ENCODE measurements around the gene COL5A3. TPM values are rescaled to one million over a fixed set of nuclear protein-coding genes. Genes with fewer than 3 reads are reported as not detected.
"Not testable (repeated sequence)": the region's sequence is repeated elsewhere in the genome, so short reads cannot be mapped to it uniquely, and the experiment has no call there.

Gene COL5A3
- total RNA-seq, 1 donor from 2014 or later = 43.3 TPM

GRCh38 chr19:9966024-9966423 lies 44.3 kb downstream of the COL5A3 start:
- H3K4me3 ChIP-seq (ENCODE audit: low read length in 3 of 3) = no peak overlapping the region
- H3K9ac ChIP-seq (ENCODE audit: low read depth in 1 of 3, low read length in 3 of 3) = no peak overlapping the region
- H3K27me3 ChIP-seq (ENCODE audit: control insufficient read depth in 3 of 3, insufficient read depth in 3 of 3, low read length in 3 of 3) = no peaks in the 10 kb centered on the region
- H3K4me1 ChIP-seq (ENCODE audit: control insufficient read depth in 3 of 3, insufficient read depth in 3 of 3, low read length in 3 of 3) = no peaks in the 10 kb centered on the region
- H3K36me3 ChIP-seq (ENCODE audit: control insufficient read depth in 3 of 3, insufficient read depth in 3 of 3, low read length in 3 of 3) = peaks cover 0 to 13% (median 9%) of the 10 kb centered on the region in 3 donors
- H3K9me3 ChIP-seq (ENCODE audit: control insufficient read depth in 3 of 3, low read length in 3 of 3) = no peaks in the 10 kb centered on the region
- H3K27ac ChIP-seq (ENCODE audit: low read depth, low read length) = no peak overlapping the region

GRCh38 chr19:9962623-9963290 lies 47.5 kb downstream of the COL5A3 start:
- Histone ChIP-seq H3K4me1 (ENCODE audit: control insufficient read depth in 3 of 3, insufficient read depth in 3 of 3, low read length in 3 of 3) (no peaks in the 10 kb centered on the region), H3K27ac (ENCODE audit: low read depth, low read length) (no peak overlapping the region), H3K4me3 (ENCODE audit: low read length in 3 of 3) (no peak overlapping the region), H3K9ac (ENCODE audit: low read depth in 1 of 3, low read length in 3 of 3) (no peak overlapping the region), H3K36me3 (ENCODE audit: control insufficient read depth in 3 of 3, insufficient read depth in 3 of 3, low read length in 3 of 3) (peaks cover 0 to 10% (median 0%) of the 10 kb centered on the region in 3 donors), H3K27me3 (ENCODE audit: control insufficient read depth in 3 of 3, insufficient read depth in 3 of 3, low read length in 3 of 3) (no peaks in the 10 kb centered on the region), H3K9me3 (ENCODE audit: control insufficient read depth in 3 of 3, low read length in 3 of 3) (no peaks in the 10 kb centered on the region)

GRCh38 chr19:9961103-9961502 lies 49.2 kb downstream of the COL5A3 start:
- no peaks in the 10 kb centered on the region for H3K9me3 ChIP-seq (ENCODE audit: control insufficient read depth in 3 of 3, low read length in 3 of 3)
- no peak overlapping the region for H3K9ac ChIP-seq (ENCODE audit: low read depth in 1 of 3, low read length in 3 of 3)
- no peaks in the 10 kb centered on the region for H3K4me1 ChIP-seq (ENCODE audit: control insufficient read depth in 3 of 3, insufficient read depth in 3 of 3, low read length in 3 of 3)
- peaks cover 0 to 4% (median 0%) of the 10 kb centered on the region in 3 donors for H3K27me3 ChIP-seq (ENCODE audit: control insufficient read depth in 3 of 3, insufficient read depth in 3 of 3, low read length in 3 of 3)
- no peak overlapping the region for H3K4me3 ChIP-seq (ENCODE audit: low read length in 3 of 3)
- peaks cover 0 to 10% (median 0%) of the 10 kb centered on the region in 3 donors for H3K36me3 ChIP-seq (ENCODE audit: control insufficient read depth in 3 of 3, insufficient read depth in 3 of 3, low read length in 3 of 3)
- H3K27ac ChIP-seq (ENCODE audit: low read depth, low read length) = no peak overlapping the region

DNA sequence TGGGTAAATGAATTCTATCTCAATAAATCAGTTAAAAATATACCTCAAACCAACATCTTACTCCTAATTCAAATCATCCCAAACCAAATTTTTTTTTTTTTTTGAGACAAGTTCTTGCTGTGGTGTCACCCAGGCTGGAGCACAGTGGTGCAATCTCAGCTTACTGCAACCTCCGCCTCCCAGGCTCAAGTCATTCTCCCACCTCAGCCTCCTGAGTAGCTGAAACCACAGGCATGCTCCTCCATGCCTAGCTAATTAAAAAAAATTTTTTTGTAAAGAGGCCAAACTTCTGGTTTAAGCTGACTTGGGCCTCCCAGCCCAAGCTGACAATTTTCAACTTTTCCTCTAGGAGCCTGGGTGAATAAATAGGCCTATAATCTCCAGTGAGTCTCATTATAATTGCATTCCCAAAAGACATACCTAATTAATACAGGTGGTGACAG lies 51.9 kb downstream of the COL5A3 start:
- H3K9me3 ChIP-seq (ENCODE audit: control insufficient read depth in 3 of 3, low read length in 3 of 3) = no peaks in the 10 kb centered on the region
- H3K9ac ChIP-seq (ENCODE audit: low read depth in 1 of 3, low read length in 3 of 3) = no peak overlapping the region
- H3K4me3 ChIP-seq (ENCODE audit: low read length in 3 of 3) = no peak overlapping the region
- peaks cover 0 to 10% (median 0%) of the 10 kb centered on the region in 3 donors for H3K36me3 ChIP-seq (ENCODE audit: control insufficient read depth in 3 of 3, insufficient read depth in 3 of 3, low read length in 3 of 3)
- no peak overlapping the region for H3K27ac ChIP-seq (ENCODE audit: low read depth, low read length)
- no peaks in the 10 kb centered on the region for H3K4me1 ChIP-seq (ENCODE audit: control insufficient read depth in 3 of 3, insufficient read depth in 3 of 3, low read length in 3 of 3)
- H3K27me3 ChIP-seq (ENCODE audit: control insufficient read depth in 3 of 3, insufficient read depth in 3 of 3, low read length in 3 of 3) = peaks cover 0 to 4% (median 0%) of the 10 kb centered on the region in 3 donors

DNA sequence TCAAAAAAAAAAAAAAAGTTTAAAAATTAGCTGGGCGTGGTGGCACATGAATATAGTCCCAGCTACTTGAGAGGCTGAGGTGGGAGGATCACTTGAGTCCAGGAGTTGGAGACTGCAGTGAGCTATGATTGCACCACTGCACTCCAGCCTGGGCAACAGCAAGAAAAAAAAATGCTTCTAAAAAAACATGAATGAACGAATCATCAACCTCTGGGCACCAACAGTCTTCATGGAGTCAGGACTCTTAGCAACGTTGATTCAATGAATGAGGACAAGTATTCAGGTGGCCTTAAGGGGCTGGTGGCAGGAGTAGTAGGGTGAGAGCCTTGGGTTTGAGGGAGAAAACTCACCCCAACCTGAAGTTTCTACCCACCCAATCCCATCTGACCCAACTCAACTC lies 53.3 kb downstream of the COL5A3 start:
- Histone ChIP-seq H3K9me3 (ENCODE audit: control insufficient read depth in 3 of 3, low read length in 3 of 3) (no peaks in the 10 kb centered on the region), H3K36me3 (ENCODE audit: control insufficient read depth in 3 of 3, insufficient read depth in 3 of 3, low read length in 3 of 3) (peaks cover 0 to 4% (median 0%) of the 10 kb centered on the region in 3 donors), H3K4me1 (ENCODE audit: control insufficient read depth in 3 of 3, insufficient read depth in 3 of 3, low read length in 3 of 3) (no peaks in the 10 kb centered on the region), H3K27me3 (ENCODE audit: control insufficient read depth in 3 of 3, insufficient read depth in 3 of 3, low read length in 3 of 3) (peaks cover 0 to 4% (median 0%) of the 10 kb centered on the region in 3 donors), H3K4me3 (ENCODE audit: low read length in 3 of 3) (no peak overlapping the region), H3K9ac (ENCODE audit: low read depth in 1 of 3, low read length in 3 of 3) (no peak overlapping the region), H3K27ac (ENCODE audit: low read depth, low read length) (no peak overlapping the region)

DNA sequence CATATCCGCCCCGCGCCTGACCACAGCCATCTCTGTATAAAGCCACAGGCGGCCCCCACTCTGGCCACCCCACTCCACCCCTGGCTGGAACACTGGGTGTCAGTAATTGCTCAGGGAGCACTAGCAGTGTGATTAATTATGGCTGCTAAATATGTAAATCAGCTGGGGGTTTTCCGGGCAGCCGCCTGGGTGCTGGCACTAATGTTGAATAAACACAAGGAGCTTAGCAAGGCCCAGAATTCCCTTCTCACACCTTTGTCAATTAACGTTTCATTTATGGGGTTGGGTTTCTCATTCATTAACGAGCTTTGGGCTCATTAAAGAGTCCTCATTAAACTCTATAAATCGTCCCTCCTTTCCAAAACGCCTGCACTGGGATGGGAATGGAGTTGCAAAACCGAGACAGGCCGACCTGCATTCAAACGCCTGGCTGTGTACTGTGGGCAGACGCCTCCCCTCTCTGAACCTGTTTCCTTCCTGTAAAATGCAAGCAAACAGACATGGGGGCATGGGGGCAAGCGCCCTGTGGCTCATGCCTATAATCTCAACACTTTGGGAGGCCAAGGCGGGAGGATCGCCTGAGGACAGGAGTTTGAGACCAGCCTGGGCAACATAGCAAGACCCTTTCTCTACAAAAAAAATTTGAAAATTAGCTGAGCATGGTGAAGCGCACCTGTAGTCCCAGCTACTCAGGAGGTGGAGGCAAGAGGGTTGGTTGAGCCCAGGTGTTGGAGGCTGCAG lies 56.3 kb downstream of the COL5A3 start:
- H3K9me3 ChIP-seq (ENCODE audit: control insufficient read depth in 3 of 3, low read length in 3 of 3) = no peaks in the 10 kb centered on the region
- H3K4me1 ChIP-seq (ENCODE audit: control insufficient read depth in 3 of 3, insufficient read depth in 3 of 3, low read length in 3 of 3) = no peaks in the 10 kb centered on the region
- no peaks in the 10 kb centered on the region for H3K36me3 ChIP-seq (ENCODE audit: control insufficient read depth in 3 of 3, insufficient read depth in 3 of 3, low read length in 3 of 3)
- H3K9ac ChIP-seq (ENCODE audit: low read depth in 1 of 3, low read length in 3 of 3) = no peak overlapping the region
- H3K4me3 ChIP-seq (ENCODE audit: low read length in 3 of 3) = no peak overlapping the region
- peaks cover 0 to 4% (median 0%) of the 10 kb centered on the region in 3 donors for H3K27me3 ChIP-seq (ENCODE audit: control insufficient read depth in 3 of 3, insufficient read depth in 3 of 3, low read length in 3 of 3)
- H3K27ac ChIP-seq (ENCODE audit: low read depth, low read length) = no peak overlapping the region

GRCh38 chr19:9952276-9952675 lies 58.0 kb downstream of the COL5A3 start:
- no peaks in the 10 kb centered on the region for H3K36me3 ChIP-seq (ENCODE audit: control insufficient read depth in 3 of 3, insufficient read depth in 3 of 3, low read length in 3 of 3)
- no peak overlapping the region for H3K4me3 ChIP-seq (ENCODE audit: low read length in 3 of 3)
- H3K9ac ChIP-seq (ENCODE audit: low read depth in 1 of 3, low read length in 3 of 3) = no peak overlapping the region
- H3K27me3 ChIP-seq (ENCODE audit: control insufficient read depth in 3 of 3, insufficient read depth in 3 of 3, low read length in 3 of 3) = peaks cover 0 to 3% (median 0%) of the 10 kb centered on the region in 3 donors
- H3K4me1 ChIP-seq (ENCODE audit: control insufficient read depth in 3 of 3, insufficient read depth in 3 of 3, low read length in 3 of 3) = peaks cover 0 to 1% (median 0%) of the 10 kb centered on the region in 3 donors
- H3K9me3 ChIP-seq (ENCODE audit: control insufficient read depth in 3 of 3, low read length in 3 of 3) = no peaks in the 10 kb centered on the region
- H3K27ac ChIP-seq (ENCODE audit: low read depth, low read length) = no peak overlapping the region

DNA sequence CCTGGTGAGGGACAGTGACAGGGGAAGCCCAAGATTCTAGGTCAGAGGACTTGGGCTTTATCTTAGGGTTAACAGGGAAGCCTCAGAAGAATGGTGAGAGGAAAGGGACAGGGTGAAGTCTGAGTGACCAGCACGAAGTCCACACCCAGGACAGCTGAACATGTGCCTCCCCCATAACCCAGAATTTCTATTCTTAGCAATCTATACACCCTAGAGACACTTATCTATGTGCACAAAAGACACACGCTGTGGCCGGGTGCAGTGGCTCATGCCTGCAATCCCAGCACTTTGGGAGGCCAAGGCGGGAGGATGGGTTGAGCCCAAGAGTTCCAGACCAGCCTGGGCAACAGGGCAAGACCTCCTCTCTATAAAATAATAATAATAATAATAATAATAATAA lies 62.9 kb downstream of the COL5A3 start:
- H3K9ac ChIP-seq (ENCODE audit: low read depth in 1 of 3, low read length in 3 of 3) = no peak overlapping the region
- H3K27me3 ChIP-seq (ENCODE audit: control insufficient read depth in 3 of 3, insufficient read depth in 3 of 3, low read length in 3 of 3) = no peaks in the 10 kb centered on the region
- H3K4me1 ChIP-seq (ENCODE audit: control insufficient read depth in 3 of 3, insufficient read depth in 3 of 3, low read length in 3 of 3) = peaks cover 4 to 9% (median 6%) of the 10 kb centered on the region in 3 donors
- H3K27ac ChIP-seq (ENCODE audit: low read depth, low read length) = no peak overlapping the region
- H3K9me3 ChIP-seq (ENCODE audit: control insufficient read depth in 3 of 3, low read length in 3 of 3) = peaks cover 0 to under 1% (median 0%) of the 10 kb centered on the region in 3 donors
- no peaks in the 10 kb centered on the region for H3K36me3 ChIP-seq (ENCODE audit: control insufficient read depth in 3 of 3, insufficient read depth in 3 of 3, low read length in 3 of 3)
- no peak overlapping the region for H3K4me3 ChIP-seq (ENCODE audit: low read length in 3 of 3)

DNA sequence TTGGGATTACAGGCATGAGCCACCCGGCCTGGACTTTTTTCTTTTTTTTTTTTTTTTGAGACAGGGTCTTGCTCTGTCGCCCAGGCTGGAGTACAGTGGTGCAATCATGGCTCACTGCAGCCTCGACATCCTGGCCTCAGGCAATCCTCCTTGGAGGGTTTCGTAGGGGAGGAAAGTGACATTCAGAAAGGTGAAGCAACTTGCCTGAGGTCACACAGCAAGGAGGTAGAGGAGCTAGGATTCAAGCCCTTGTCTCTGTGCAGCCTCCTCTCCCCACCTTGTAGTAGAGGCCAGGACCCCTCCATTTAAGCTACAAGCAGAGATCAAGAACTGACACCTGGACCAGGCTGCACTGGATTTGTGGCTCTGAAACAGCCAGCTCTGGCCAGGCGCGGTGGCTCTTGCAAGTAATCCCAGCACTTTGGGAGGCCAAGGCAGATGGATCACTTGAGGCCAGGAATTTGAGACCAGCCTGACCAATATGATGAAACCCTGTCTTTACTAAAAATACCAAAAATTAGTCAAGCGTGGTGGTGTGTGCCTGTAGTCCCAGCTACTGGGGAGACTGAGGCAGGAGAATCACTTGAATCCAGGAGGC lies 63.7 kb downstream of the COL5A3 start:
- not testable (repeated sequence) for H3K9ac ChIP-seq (ENCODE audit: low read depth in 1 of 3, low read length in 3 of 3); H3K9me3 ChIP-seq (ENCODE audit: control insufficient read depth in 3 of 3, low read length in 3 of 3); H3K36me3 ChIP-seq (ENCODE audit: control insufficient read depth in 3 of 3, insufficient read depth in 3 of 3, low read length in 3 of 3); H3K27me3 ChIP-seq (ENCODE audit: control insufficient read depth in 3 of 3, insufficient read depth in 3 of 3, low read length in 3 of 3); H3K4me1 ChIP-seq (ENCODE audit: control insufficient read depth in 3 of 3, insufficient read depth in 3 of 3, low read length in 3 of 3); H3K27ac ChIP-seq (ENCODE audit: low read depth, low read length); H3K4me3 ChIP-seq (ENCODE audit: low read length in 3 of 3)

Data from skeletal muscle tissue (tissue), 4 donors.